22Rv1 (cell line): ENCODE data around the gene FADS1.

Experiments used
- H3K27ac ChIP-seq: fragments of 450-650 bp; 2 replicates; pipeline ENCODE4 v1.5.1; 2017
- ZFX ChIP-seq: fragments of 450-650 bp; IDR thresholded peaks from 2 replicates; pipeline ENCODE4 v1.6.1; 2017; ENCODE audit warnings: antibody characterized with exemption, borderline replicate concordance
- TF ChIP-seq, protein P1 (sequence below): fragments of 450-650 bp; IDR thresholded peaks from 2 replicates; pipeline ENCODE4 v1.5.1; 2017; ENCODE audit warnings: mild to moderate bottlenecking

The FADS1 gene

DNA sequence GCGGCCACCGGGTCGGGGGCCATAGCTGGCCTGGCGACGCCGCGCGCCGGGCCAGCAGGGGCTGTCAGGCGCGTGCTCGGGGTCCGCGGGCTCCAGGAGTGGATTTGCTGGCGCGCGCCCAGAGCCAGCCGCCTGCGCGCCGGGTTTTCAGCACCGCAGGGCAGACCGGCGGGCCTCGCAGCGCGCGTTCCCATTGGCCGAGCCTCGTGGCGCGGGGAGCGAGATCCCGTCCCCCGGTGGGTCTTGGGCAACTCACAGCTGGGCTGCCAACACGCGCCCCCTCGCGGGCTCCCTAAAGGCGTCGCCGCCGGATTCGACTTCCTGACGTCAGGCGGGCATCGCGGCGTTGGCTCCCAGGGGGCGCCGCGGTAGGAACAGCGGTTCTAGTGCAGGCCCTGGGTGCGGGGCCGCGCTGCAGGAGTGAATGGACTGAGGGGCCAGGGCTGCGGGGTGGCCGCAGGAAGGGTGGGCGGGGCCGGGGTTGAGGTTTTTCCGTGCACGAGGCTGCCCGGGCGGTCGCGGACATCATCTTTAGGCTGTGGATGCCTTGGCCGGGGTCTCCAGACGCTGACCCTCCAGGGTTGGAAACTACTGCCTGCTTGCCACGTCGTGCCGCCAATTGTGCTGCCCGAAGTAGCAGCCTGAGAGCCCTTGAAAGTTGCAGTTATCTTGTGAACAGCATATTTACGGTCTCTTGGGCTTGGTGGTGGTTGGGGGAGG, at the start of gene FADS1:
Gene FADS1, minus strand, starts transcription at position 268 of the 720 bp plus-strand sequence. Its CDS starts 74 bp downstream, at position 194.
- no peak for TF ChIP-seq ZFX
- TF ChIP-seq, protein P1, sequence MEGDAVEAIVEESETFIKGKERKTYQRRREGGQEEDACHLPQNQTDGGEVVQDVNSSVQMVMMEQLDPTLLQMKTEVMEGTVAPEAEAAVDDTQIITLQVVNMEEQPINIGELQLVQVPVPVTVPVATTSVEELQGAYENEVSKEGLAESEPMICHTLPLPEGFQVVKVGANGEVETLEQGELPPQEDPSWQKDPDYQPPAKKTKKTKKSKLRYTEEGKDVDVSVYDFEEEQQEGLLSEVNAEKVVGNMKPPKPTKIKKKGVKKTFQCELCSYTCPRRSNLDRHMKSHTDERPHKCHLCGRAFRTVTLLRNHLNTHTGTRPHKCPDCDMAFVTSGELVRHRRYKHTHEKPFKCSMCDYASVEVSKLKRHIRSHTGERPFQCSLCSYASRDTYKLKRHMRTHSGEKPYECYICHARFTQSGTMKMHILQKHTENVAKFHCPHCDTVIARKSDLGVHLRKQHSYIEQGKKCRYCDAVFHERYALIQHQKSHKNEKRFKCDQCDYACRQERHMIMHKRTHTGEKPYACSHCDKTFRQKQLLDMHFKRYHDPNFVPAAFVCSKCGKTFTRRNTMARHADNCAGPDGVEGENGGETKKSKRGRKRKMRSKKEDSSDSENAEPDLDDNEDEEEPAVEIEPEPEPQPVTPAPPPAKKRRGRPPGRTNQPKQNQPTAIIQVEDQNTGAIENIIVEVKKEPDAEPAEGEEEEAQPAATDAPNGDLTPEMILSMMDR = peak; percentile 74
- H3K27ac ChIP-seq = peak within 1 kb of the TSS; percentile 99

DNA sequence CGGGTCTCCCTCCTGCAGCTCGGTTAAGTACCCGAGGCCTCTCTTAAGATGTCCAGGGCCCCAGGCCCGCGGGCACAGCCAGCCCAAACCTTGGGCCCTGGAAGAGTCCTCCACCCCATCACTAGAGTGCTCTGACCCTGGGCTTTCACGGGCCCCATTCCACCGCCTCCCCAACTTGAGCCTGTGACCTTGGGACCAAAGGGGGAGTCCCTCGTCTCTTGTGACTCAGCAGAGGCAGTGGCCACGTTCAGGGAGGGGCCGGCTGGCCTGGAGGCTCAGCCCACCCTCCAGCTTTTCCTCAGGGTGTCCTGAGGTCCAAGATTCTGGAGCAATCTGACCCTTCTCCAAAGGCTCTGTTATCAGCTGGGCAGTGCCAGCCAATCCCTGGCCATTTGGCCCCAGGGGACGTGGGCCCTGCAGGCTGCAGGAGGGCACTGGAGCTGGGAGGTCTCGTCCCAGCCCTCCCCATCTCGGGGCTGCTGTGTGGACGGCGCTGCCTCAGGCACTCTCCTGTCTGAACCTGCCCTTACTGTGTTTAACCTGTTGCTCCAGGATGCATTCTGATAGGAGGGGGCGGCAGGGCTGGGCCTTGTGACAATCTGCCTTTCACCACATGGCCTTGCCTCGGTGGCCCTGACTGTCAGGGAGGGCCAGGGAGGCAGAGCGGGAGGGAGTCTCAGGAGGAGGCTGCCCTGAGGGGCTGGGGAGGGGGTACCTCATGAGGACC, 49.6 kb upstream of the FADS1 start:
- no peak for TF ChIP-seq ZFX
- TF ChIP-seq, protein P1 = no peak
- H3K27ac ChIP-seq = no peak overlapping the region

GRCh38 chr11:61864814-61865775, 48.3 kb upstream of the FADS1 start:
- no peak overlapping the region for H3K27ac ChIP-seq
- no peak for TF ChIP-seq ZFX
- TF ChIP-seq, protein P1 = no peak

DNA sequence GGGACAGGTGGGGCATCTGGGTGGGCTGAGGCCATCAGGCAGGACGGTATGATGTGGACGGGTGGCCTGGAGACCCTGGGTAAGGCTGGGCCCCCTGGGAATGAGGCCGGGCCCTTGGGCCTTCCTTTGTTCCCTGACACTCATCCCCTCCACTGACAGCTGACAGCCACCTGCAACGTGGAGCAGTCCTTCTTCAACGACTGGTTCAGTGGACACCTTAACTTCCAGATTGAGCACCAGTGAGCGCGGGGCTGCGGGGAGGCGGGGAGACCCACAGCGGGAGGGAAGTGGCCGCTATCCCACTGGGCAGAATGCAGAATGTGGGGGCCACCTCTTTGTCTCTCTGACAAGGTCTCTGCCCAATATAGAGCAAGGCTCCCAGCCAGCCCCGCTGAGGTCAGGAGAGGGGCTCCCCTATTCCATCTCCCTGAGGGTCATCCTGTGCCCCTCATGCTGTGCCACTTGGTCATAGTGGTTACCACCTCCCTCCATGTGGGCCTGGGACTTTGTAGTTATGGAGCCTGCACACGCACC, 46.8 kb upstream of the FADS1 start:
- TF ChIP-seq ZFX = no peak
- TF ChIP-seq, protein P1 = no peak
- no peak overlapping the region for H3K27ac ChIP-seq

DNA sequence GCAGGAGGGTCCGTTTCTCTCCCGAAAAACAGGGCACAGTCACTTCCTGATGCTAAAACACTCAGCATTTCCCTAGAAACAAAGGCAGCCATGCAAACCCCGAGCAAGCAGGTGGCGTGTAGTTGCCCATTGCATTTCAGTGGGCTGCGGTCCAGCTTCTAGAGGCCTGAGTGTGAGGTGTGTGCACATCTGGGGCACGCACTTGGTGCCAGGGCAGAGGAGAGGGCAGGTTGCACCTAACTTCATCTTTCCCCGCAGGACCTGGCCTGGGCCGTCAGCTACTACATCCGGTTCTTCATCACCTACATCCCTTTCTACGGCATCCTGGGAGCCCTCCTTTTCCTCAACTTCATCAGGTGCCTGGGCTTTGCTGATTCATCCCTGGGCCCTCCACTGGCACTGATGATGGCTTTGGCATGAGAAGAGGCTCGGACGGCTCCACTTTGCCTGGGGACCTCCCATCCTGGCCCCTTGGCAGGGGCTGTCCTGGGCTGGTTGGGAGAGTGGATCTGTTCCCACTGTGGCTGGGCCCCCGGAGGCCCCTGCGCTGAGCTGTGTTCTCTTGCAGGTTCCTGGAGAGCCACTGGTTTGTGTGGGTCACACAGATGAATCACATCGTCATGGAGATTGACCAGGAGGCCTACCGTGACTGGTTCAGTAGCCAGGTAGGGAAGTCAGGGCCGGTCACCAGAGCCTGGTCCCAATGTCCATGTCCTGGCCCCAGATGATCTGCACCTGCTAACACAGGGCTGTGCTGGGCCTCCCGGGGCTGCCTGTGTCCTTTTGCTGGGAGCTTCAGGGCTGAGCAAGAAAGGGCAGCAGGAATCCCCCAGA, 46.1 kb upstream of the FADS1 start:
- TF ChIP-seq, protein P1 = no peak
- no peak for TF ChIP-seq ZFX
- H3K27ac ChIP-seq = no peak overlapping the region

GRCh38 chr11:61861634-61862033, 44.8 kb upstream of the FADS1 start:
- TF ChIP-seq, protein P1 = no peak
- no peak overlapping the region for H3K27ac ChIP-seq
